Activated CD4-positive, CD25-positive, alpha-beta regulatory T cell treated with anti-CD3 and anti-CD28 coated beads, Interleukin-2, amount 50 U/mL, for 16 hours (primary cell): ENCODE measurements around the gene LSM11.
"Not testable (repeated sequence)": the region's sequence is repeated elsewhere in the genome, so short reads cannot be mapped to it uniquely, and the experiment has no call there.

ENCODE experiments used
- DNase-seq: peaks from one replicate; pipeline ENCODE4 v3.0.0-alpha.2; 2020; ENCODE audit warnings: low read depth, low spot score

LSM11 gene

DNA sequence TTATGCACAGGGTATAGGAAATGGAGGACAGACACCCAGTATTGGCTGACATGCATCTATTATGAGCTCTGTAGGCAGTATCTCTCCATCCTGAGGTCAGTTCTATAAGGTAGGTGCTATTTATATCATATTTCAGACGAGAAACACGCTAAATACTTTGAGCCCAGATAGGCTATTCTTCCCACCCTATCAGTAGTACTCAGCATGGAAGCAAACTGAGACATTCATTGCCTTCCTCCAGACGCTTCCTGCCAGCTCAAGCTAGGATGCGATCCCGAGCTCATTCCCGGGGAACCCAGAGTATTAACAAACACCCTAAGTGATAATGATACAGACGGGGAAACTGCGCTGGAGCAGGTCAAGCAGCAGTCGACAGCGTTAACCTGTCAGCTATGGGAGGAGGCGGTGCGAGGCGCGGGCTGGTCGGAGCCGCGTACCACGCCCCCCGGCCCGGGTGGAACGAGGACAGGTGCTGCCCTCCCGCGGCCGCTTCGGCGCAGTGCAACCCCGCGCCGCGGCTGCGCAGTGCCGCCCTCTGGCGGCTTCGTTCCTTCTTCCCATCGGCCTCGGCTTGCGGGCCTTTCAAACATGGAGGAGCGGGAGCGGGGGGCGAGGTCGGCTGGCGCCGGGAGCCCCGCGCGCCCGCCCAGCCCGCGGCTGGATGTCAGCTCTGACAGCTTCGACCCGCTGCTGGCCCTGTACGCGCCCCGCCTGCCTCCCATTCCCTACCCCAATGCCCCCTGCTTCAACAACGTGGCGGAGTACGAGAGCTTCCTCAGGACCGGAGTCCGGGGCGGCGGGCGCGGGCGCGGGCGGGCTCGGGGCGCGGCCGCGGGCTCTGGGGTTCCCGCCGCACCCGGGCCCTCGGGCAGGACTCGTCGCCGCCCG, at the start of gene LSM11:
Gene LSM11, plus strand, starts transcription at position 550 of the 888 bp plus-strand sequence. Its CDS starts 39 bp downstream, at position 589.
- DNase-seq, result peak; percentile 78

DNA sequence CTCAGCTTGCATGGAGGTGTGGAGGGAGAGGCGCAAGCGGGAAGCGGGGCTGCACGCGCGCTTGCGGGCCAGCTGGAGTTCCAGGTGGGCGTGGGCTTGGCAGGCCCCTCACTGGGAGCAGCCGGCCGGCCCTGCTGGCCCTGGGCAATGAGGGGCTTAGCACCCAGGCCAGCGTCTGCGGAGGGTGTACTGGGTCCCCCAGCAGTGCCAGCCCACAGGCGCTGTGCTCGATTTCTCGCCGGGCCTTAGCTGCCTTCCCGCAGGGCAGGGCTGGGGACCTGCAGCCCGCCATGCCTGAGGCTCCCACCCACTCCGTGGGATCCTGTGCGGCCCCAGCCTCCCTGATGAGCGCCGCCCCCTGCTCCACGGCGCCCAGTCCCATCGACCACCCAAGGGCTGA, 49.7 kb upstream of the LSM11 start:
- not testable (repeated sequence) for DNase-seq

DNA sequence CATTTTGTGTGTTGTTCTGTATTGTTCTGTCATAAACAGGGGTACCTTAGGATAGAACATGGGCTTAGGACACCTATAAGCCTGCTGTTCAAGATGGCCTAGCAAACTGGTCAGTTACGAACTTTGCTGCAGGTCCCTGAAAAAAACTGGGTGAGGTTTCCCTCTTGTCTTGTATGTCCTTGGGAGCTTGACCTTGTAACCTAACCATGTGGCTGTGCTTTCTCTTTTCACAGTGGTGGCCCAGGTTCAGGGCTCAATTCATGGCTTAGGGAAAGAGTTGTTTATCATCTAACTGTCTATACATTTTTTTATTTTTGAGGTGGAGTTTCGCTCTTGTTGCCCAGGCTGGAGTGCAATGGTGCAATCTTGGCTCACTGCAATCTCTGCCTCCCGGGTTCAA, 47.4 kb upstream of the LSM11 start:
- DNase-seq, result not testable (repeated sequence)

DNA sequence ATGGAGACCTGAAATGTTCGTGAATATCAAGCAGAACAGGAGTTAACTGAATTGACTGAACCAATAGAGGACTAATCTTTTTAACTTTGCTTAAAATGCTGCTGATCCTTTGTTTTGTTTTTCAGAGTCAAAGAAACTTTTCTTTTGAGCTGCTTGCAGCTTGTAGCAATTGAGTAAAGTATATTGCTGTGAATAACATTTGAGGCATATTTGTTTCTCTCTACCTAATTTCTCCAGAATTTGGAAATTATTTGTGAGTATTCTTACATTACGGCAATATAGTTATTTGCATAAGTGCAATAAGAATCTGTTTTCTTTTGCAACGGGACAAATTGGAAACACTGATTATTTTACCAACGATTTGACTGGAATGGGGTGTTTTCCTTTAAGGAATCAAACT, 44.8 kb upstream of the LSM11 start:
- DNase-seq, result not testable (repeated sequence)

DNA sequence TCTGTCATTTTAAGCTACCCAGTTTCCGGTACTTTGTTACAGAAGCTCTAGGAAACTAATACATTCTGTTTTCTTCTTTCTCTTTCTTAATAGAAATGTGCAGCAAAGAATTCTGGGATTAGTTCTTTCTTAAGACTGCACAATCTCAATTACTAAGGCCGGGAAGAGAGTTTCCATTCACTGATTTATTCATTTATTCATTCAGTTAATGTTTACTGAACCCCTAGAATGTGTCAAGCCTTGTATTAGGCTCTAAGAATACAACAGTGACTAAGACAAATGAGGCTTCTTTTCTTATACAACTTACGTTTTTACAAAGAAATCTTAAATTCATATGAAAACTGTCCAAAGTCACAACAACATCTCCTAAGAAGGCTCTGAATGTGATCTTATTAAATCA, 39.8 kb upstream of the LSM11 start:
- DNase-seq, result no peak

DNA sequence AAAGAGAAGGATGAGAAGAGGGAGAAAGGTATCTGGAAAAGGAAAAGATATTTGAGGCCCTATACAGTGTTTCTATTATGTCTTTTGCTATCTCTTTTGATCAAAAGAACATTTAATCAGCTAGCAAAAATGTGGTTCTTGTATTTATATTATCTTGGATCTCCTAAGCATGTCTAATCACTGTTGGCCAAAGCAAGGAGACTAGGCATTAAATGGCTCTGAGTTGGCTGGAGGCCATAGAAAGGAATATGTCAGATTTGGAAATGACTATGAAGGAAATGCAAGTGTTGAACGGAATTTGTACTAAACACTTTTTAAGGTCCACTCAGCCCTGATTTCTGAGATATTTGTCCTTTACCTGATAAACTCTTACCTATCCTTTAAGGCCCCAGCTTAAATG, 34.6 kb upstream of the LSM11 start:
- no peak for DNase-seq

DNA sequence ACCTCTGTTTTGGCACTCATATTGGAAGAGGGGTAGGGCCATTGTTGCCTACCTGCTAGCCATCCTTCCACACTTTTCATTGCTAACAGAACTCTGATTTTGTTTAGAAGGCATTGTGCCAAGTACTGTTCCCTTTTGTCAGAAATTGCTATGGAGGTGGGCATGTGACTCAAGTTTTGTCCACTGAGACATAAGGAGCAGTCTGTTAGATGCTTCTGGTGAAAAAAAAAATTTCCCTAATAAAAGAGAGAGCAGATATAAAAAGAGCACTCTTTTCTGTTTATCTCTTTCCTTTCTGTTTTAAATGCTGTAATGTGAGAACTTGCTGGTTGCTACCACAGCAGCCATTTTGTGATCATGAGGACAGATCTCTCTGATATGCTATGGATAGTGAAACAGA, 34.2 kb upstream of the LSM11 start:
- no peak for DNase-seq

DNA sequence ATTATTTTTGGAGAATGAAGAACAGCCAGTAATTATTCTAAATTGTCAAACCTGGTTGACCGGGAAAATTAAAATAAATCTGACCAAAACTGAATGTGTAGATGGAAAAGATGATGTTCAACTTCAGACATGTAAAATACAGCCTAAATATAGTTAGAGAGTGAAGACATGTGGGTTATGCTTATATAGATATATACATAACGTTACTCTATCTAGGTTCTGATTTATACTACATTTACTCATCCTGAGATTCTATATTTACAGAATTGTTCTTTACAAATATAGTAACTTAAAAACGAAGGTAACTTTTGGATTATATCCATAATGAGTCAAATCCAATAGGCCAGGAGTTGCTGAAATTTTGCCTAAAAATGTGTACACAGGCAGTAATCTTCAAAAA, 33.1 kb upstream of the LSM11 start:
- DNase-seq, result no peak

DNA sequence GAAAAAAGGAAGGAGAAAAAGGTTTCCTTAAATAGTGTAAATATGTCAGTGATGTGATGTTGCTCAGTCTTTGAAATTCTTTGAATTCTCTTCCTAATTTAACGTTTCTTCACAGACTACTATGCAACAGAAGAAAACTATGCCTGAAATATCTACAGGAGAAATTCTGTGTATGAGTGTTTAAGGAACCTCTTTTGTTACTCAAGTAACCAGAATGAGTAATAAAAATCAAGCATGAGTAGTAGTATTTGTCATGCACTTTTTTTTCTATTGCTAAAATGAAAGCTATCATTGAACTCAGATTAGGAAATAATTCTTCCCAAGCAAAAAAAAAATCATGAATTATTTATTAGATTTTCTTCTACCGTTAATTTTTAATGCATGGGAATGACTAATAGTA, 32.6 kb upstream of the LSM11 start:
- DNase-seq, result no peak

DNA sequence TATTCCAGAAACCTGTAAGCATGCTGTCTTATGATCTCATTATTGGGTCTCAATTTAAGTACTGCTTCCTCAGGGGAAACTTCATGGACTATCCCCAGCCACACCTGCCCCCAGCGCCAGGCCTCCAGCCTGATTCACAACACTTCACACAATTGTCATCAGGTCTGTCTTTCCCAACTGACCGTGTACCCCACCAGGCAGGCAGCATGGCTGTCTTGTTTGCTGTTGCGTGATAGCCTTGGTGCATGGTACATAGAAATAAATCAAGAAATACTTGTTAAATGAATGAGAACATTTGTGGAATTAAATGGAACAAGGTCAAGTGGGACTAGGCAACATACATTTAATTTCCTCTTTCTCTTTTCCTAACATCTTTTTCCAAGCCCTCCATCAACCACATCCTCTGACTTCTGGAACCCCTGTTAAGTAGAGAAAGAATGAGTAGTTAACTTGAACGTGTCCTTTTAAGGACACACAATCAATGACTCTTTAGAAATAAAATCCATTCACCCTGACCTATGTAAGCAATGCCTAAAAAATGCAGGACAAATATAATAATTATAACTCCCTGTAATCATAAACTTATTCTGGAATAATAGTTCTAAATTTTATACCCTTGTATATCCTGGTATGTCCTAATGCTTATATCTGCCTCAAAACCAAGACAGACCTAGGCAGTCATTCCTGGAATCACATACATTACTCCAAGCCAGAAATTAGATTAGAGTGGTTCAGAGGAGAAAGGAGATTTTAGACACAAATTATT, 29.5 kb upstream of the LSM11 start:
- no peak for DNase-seq

DNA sequence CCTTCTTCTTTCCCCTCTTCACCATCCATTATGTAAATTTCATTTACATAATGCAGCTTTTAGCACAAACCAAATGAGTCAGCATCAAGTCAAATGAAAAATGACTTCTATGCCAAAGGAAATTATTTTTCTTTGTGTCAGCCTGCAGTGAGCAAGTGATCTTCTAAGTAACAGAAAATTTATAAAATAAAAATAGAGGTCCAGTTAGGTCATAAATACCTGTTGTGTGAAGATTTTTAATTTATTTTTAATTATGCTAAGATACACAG, 29.0 kb upstream of the LSM11 start:
- DNase-seq, result no peak

DNA sequence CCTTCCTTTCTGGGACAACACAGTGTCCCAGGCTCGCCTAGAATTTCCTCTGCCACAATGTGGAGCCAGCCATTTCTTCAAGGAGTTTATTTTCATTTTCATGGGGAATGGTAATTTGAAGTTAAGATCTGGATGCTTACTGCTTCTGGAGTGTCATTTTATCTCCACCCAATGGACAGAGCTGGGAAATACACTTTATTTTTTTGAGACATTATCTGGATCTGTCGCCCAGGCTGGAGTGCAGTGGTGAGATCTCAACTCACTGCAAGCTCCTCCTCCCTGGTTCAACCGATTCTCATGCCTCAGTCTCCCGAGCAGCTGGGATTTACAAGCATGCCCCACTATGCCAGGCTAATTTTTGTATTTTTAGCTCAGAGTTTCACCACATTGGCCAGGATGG, 25.0 kb upstream of the LSM11 start:
- DNase-seq, result no peak

DNA sequence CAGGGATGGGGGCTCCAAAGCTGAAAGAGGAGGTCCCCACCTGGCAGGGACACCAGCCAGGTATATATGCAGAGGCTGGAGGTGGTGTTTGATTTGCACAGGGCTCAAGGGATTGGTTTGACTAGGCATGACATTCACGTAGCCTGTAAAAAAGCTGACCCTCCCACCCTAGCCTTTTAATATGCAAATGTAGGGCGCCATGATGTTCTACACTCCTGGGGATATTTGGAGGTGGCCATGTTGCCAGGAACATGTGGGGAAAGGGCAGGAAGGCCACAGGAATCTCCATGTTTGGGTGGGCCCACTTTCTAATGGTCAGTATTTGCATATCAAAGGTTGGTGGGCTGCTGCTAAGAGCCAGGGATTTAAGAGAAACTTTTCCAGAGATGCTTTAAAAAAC, 24.3 kb upstream of the LSM11 start:
- DNase-seq, result no peak

DNA sequence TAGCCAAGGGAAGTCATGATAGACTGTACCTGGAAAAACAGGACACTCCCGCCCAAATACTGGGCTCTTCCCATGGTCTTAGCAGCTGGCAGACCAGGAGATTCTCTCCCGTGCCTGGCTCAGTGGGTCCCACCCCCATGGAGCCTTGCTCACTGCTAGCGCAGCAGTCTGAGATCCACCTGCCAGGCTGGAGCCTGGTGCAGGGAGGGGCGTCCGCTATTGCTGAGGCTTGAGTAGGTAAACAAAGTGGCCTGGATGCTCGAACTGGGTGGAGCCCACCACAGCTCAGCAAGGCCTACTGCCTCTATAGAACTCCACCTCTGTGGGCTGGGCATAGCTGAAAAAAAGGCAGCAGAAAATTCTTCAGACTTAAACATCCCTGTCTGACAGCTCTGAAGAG, 22.4 kb upstream of the LSM11 start:
- no peak for DNase-seq

DNA sequence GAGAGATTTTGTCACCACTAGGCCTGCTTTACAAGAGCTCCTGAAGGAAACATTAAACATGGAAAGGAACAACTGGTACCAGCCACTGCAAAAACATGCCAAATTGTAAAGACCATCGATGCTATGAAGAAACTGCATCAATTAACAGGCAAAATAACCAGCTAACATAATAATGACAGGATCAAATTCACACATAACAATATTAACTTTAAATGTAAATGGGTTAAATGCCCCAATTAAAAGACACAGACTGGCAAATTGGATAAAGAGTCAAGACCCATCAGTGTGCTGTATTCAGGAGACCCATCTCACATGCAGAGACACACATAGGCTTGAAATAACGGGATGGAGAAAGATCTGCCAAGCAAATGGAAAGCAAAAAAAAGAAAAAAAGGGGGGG, 20.6 kb upstream of the LSM11 start:
- not testable (repeated sequence) for DNase-seq

DNA sequence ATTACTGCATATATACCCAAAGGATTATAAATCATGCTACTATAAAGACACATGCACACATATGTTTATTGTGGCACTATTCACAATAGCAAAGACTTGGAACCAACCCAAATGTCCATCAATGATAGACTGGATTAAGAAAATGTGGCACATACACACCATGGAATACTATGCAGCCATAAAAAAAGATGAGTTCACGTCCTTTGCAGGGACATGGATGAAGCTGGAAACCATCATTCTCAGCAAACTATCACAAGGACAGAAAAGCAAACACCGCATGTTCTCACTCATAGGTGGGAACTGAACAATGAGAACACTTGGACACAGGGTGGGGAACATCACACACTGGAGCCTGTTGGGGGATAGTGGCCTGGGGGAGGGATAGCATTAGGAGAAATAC, 16.9 kb upstream of the LSM11 start:
- DNase-seq, result not testable (repeated sequence)

DNA sequence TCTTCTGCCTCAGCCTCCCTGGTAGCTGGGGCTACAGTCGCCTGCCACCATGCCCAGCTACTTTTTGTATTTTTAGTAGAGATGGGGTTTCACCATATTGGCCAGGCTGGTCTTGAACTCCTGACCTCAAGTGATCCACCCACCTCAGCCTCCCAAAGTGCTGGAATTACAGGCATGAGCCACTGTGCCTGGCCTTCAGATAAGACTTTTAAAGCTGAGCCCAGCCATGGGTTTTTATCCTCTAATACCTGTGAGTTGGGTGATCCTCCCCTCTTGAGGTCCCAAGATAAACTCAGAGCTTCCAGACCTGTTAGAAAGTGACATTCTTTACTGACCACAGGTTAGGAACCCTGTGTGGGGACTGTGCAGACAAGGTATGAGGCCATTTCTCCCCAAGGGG, 15.7 kb upstream of the LSM11 start:
- DNase-seq, result not testable (repeated sequence)

DNA sequence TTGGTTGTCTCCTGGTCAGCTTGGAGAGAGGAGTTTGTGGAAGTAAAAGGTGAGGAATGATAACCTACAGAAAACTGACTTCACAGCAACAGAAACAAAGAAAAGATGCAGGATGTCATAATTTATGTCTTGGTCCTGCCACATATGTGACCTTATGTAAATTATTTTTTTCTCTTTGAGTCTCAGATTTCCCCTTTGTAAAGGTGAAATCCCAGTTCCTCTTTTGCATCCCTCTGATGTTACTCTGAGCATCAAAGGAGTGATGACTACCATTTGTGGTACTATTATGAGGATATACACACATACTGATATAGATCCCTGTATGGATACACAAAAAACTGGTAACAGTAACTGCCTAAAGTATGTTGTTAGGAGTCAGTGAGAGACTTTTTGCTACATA, 13.7 kb upstream of the LSM11 start:
- no peak for DNase-seq

DNA sequence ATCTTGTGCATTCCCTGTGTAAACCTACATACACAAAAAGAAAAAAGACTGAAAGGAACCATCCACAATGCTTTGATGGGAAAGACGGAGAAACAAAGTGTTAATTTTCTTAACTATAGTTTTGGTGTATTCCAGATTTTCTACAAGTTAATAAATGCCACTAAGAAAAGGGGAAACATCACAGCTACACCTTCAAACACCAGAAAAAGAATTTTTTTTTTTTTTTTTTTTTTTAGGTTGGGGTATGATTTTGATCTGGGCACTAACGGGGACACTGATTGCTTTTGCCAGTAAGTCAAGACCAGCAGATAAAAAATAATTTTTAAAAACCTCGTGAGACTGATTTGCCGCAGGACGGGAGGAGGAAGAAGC, 12.6 kb upstream of the LSM11 start:
- no peak for DNase-seq

DNA sequence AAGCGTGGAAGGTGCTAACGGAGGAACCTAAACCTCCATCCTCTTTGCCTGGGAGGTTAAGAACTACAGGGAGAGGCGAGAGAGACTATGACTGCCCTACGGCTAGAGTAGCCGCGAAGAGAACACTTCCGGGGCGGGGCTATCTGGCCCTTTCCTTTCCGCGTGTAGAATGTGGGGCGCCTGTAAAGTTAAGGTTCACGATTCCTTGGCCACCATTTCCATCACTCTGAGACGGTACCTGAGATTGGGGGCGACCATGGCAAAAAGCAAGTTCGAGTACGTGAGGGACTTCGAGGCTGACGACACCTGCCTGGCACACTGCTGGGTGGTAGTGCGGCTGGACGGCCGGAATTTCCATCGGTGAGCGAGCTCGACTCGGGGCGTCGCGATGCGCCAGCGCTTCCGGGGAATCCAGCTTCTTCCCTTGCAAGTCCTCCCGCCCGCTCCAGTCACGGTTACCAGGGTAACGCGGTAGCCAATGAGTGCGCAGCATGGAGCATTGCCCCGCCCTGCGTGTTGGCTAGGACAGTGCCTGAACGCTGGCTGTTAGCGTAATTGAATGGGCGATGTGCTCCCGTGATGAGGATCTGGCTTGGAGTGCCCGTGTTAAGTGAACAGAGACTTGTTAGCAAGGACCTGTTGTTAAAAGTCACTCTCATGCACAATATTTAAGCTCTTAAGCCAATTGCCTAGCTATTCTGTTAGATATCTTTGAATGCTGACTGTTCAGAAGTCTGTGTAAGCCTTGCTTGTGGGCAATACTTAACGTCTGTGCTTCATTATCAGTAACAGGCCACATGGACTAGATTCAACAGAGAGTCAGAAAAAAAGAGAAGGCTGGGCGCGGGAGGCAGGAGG, 12.0 kb upstream of the LSM11 start, which contains the start of gene THG1L:
Gene THG1L, plus strand, starts transcription at position 149 of the 858 bp plus-strand sequence. Its CDS starts 21 bp downstream, at position 170.
- DNase-seq, result peak; percentile 95

DNA sequence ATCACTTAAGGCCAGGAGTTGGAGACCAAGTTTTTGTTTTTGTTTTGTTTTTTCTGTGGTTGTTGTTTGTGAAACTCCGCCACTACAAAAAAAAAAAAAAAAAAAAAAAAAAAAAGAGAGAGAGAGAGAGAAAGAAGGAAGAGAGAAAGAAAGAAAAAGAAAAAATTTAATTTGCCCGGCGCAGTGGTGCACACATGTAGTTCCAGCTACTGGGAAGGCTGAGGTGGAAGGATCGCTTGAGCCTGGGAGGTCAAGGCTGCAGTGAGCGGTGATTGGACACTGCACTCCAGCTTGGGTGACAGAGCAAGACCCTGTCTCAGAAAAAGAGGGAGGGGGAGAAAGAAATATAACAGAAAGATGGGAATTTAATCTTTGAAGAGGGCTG, 11.4 kb upstream of the LSM11 start:
- DNase-seq, result no peak

DNA sequence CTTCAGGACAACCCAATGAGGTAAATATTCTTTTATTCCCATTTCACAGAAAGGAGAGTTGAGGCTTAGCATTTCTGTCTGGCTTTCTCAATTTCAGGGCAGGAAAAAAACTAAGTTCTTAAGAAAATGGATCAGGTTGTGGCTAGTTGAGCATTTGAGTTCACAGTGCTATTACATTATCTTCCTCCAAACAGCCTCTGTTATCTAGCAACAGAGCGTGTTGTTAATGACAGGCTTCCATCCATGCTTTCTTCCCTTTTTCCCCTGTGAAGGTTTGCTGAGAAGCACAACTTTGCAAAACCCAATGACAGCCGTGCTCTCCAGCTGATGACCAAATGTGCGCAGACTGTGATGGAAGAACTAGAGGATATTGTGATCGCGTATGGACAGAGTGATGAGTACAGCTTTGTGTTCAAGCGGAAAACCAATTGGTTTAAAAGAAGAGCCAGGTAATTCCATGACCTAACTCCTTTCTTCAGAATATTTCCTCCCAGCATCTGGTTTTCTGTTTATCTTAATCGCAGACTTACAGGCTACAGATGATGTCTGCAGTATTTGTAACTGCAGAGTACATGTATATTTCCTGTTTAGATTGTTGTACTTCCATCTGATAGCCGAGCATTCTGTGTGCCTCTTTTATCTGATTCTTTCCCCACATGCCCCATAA, 10.8 kb upstream of the LSM11 start:
- no peak for DNase-seq
